Measurements from ENCODE around the gene ATAD3B. TPM values are rescaled to one million over a fixed set of nuclear protein-coding genes. Genes with fewer than 3 reads are reported as not detected.

The ATAD3B gene
- total and polyA plus RNA-seq, 2 donors (not counting 3 experiments of a cell fraction or from before 2014, with no cell fraction given), result 20.5 to 48.2 TPM

DNA sequence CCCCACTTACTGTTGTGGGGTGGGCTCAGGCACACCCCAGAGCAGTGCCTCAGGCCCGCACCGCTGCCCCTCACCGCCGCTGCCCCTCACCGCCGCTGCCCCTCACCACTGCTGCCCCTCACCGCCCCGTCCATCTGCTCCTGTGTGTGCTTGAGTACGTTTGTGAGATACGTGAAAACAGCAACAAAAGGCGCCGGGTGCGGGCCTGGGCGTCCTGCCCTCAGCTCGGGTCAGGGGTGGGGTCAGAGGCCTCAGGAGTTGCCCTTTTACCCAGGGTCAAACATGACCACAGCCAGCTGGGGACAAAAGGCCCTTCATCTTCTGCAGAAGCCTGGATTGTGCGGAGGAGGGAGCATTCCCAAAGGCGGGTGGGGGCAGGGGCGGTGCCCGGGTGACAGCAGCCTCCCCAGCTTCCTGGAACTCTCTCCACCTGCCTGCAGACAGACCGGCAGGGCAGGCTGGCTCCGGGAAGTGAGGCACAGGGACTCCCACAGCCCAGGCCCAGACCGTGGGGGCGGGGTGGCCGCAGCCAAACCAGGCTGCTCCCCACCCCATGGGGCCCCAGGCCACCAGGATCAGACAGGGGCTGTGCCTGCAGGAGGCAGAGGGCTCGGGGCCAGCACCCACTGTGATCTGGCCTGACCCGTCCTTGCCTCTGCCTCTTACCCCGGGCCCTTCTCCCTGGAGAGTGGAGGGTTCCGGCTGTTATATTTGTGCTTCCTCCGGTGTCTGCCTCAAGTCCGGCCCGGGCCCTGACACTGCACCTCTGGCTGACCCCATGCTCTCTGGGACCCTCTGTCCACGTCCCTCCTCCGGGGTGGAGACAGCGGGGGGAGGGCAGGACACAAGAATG lies 38.4 kb upstream of the ATAD3B start:
- Histone ChIP-seq H3K36me3 (ENCODE audit: control insufficient read depth in 2 of 2, extremely low read depth in 1 of 2, insufficient read depth in 2 of 2, low read length in 2 of 2) (no peaks in the 10 kb centered on the region), H3K9me1 (replicated peaks; ENCODE audit: control insufficient read depth, extremely low read depth, insufficient read depth, low read length) (no peaks in the 10 kb centered on the region), H2AFZ (ENCODE audit: low read depth, low read length) (peak overlapping the region; percentile 71), H3K27ac (ENCODE audit: insufficient read depth, low read depth, low read length) (no peak overlapping the region), H3K4me2 (ENCODE audit: insufficient read depth, low read length) (no peak overlapping the region), H3K79me2 (ENCODE audit: control insufficient read depth, insufficient read depth, low read length) (no peaks in the 10 kb centered on the region), H4K20me1 (replicated peaks; ENCODE audit: control insufficient read depth, extremely low read depth, insufficient read depth, low read length) (no peaks in the 10 kb centered on the region), H3K9ac (replicated peaks; ENCODE audit: extremely low read depth, insufficient read depth, low read length) (no peak overlapping the region), H3K4me1 (ENCODE audit: control insufficient read depth, extremely low read depth, insufficient read depth, low read length) (peaks cover 19% of the 10 kb centered on the region), H3K27me3 (ENCODE audit: control insufficient read depth in 2 of 2, insufficient read depth in 2 of 2, low read length in 2 of 2) (no peaks in the 10 kb centered on the region), H3K4me3 (replicated peaks in 1 of 3; ENCODE audit: insufficient read depth in 1 of 3, low read depth in 1 of 3, low read length in 3 of 3) (no peak overlapping the region), H3K9me3 (replicated peaks; ENCODE audit: control insufficient read depth, insufficient read depth, low read length) (no peaks in the 10 kb centered on the region)
- no TSS peak for BruUV-seq (replicated peaks)
- ChIA-PET POLR2A (no interaction called here), CTCF (interaction anchor here (0.7 to 2.4 kb wide), 4 partner anchors 26 to 34 kb away, joined by 3 to 7 read pairs (median 4); partner anchors contain the start of genes CCNL2 and MRPL20)
- TF ChIP-seq GATA2 (IDR thresholded peaks at IDR 0.05; ENCODE audit: insufficient read depth, insufficient read length, low read depth, low read length) (no peak), JUN (IDR thresholded peaks at IDR 0.05; ENCODE audit: borderline replicate concordance, insufficient read depth, insufficient read length, low read depth) (no peak), POLR2A (IDR thresholded peaks at IDR 0.05; ENCODE audit: low read depth, low read length) (no peak), MYC (IDR thresholded peaks at IDR 0.05; ENCODE audit: low read depth, low read length) (no peak)
- intact Hi-C loops (cut with micrococcal nuclease) (loop anchor here (1.0 kb wide), 1 partner anchor 26 kb away; the partner anchor contains the start of gene MRPL20), dilution Hi-C loops (cut with MboI; ENCODE audit: extremely low pct_ligation_motif_present, low sequenced_read_pairs) (no loop called here)
- no peak for DNase-seq (ENCODE audit: low read depth, low spot score)
- FAIRE-seq, result no peak

DNA sequence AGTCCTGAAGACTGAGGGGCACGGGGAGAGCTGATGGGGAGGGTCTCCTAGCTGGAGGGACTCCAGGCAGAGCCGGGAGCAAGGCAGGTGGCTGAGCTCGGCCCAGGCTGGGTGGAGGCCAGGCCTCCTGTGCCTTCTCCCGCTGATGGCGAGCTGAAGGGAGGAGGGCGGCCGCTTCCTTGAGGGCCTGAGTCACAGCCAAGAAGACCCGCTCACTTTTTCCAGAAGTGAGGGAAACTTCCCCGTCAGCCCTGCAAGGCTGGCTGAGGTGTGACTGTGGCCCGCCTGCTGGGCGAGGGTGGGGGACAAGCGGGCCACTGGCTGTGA lies 37.8 kb upstream of the ATAD3B start:
- TF ChIP-seq, protein P1, sequence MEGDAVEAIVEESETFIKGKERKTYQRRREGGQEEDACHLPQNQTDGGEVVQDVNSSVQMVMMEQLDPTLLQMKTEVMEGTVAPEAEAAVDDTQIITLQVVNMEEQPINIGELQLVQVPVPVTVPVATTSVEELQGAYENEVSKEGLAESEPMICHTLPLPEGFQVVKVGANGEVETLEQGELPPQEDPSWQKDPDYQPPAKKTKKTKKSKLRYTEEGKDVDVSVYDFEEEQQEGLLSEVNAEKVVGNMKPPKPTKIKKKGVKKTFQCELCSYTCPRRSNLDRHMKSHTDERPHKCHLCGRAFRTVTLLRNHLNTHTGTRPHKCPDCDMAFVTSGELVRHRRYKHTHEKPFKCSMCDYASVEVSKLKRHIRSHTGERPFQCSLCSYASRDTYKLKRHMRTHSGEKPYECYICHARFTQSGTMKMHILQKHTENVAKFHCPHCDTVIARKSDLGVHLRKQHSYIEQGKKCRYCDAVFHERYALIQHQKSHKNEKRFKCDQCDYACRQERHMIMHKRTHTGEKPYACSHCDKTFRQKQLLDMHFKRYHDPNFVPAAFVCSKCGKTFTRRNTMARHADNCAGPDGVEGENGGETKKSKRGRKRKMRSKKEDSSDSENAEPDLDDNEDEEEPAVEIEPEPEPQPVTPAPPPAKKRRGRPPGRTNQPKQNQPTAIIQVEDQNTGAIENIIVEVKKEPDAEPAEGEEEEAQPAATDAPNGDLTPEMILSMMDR (IDR thresholded peaks at IDR 0.05; ENCODE audit: extremely low read depth in 1 of 2, insufficient read depth in 1 of 2, low read depth in 1 of 2, low read length in 2 of 2), result no peak
- TF ChIP-seq JUN (IDR thresholded peaks at IDR 0.05; ENCODE audit: borderline replicate concordance, insufficient read depth, insufficient read length, low read depth), result no peak
- TF ChIP-seq FOS (IDR thresholded peaks at IDR 0.05; ENCODE audit: borderline replicate concordance, insufficient read depth, low read length), result no peak
- TF ChIP-seq MYC (IDR thresholded peaks at IDR 0.05; ENCODE audit: low read depth, low read length), result no peak
- Histone ChIP-seq H3K9me3 (replicated peaks; ENCODE audit: control insufficient read depth, insufficient read depth, low read length) (no peaks in the 10 kb centered on the region), H2AFZ (ENCODE audit: low read depth, low read length) (peak overlapping the region; percentile 71), H3K9ac (replicated peaks; ENCODE audit: extremely low read depth, insufficient read depth, low read length) (no peak overlapping the region), H3K36me3 (ENCODE audit: control insufficient read depth in 2 of 2, extremely low read depth in 1 of 2, insufficient read depth in 2 of 2, low read length in 2 of 2) (no peaks in the 10 kb centered on the region), H3K79me2 (ENCODE audit: control insufficient read depth, insufficient read depth, low read length) (no peaks in the 10 kb centered on the region), H3K27ac (ENCODE audit: insufficient read depth, low read depth, low read length) (no peak overlapping the region), H3K4me2 (ENCODE audit: insufficient read depth, low read length) (no peak overlapping the region), H3K27me3 (ENCODE audit: control insufficient read depth in 2 of 2, insufficient read depth in 2 of 2, low read length in 2 of 2) (no peaks in the 10 kb centered on the region), H3K4me1 (ENCODE audit: control insufficient read depth, extremely low read depth, insufficient read depth, low read length) (peaks cover 19% of the 10 kb centered on the region), H4K20me1 (replicated peaks; ENCODE audit: control insufficient read depth, extremely low read depth, insufficient read depth, low read length) (no peaks in the 10 kb centered on the region), H3K9me1 (replicated peaks; ENCODE audit: control insufficient read depth, extremely low read depth, insufficient read depth, low read length) (no peaks in the 10 kb centered on the region), H3K4me3 (replicated peaks in 1 of 3; ENCODE audit: insufficient read depth in 1 of 3, low read depth in 1 of 3, low read length in 3 of 3) (no peak overlapping the region)
- ChIA-PET CTCF (interaction anchor here (0.7 to 2.4 kb wide), 4 partner anchors 26 to 35 kb away, joined by 3 to 7 read pairs (median 4); partner anchors contain the start of genes CCNL2 and MRPL20), POLR2A (no interaction called here)
- dilution Hi-C loops (cut with MboI; ENCODE audit: extremely low pct_ligation_motif_present, low sequenced_read_pairs) (no loop called here), intact Hi-C loops (cut with micrococcal nuclease) (loop anchor here (1.0 kb wide), 1 partner anchor 26 kb away; the partner anchor contains the start of gene MRPL20)
- DNase-seq (ENCODE audit: low read depth, low spot score) (peak; percentile 59), FAIRE-seq (peak; percentile 55)
- no TSS peak for BruUV-seq (replicated peaks)
